Measurements from ENCODE around the gene C17orf67.

Gene C17orf67

DNA sequence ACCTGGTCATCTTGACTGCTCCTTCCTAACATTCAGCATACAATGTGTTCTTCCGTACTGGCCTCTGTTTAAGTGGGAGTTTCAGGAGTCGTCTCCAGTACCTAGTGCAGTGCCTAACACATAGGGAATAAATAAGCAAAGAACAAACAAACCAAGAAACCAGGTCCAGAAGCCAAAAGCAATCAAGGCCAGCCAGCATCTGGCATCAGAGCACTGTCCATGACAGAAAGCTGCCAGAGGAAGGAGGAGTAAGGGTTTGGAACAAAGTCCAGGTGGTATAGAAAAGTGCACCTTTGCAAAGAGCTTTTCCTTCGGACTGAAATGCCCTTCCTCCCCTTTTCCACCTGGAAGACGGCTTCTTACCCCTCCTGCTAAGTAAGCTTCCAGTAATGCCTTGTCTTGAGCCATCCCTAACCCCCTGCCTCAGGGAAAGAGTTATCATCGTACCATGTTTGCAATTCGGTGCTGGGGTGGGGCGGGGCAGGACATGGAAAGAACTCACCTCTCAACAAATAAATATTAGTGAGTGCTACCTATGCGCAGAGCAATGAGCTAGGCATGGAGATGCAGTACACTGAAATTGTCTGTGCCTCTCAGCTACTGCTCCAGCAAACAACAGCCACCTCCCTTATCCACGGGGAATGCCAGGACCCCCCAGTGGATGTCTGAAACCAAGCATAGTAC is 47.6 kb downstream of the C17orf67 start:
- Mint-ChIP-seq H3K27ac (peak overlapping the region; percentile 70), H3K4me3 (no peak overlapping the region), H3K9me3 (peaks cover 2% of the 10 kb centered on the region), H3K4me1 (peaks cover 28% of the 10 kb centered on the region), H3K27me3 (peaks cover 4% of the 10 kb centered on the region), H3K36me3 (no peaks in the 10 kb centered on the region)
- DNase-seq: no peak
- CTCF ChIA-PET: interaction anchor here (1.0 to 1.6 kb wide), 4 partner anchors 34 to 193 kb away, joined by 3 to 4 read pairs (median 3); partner anchors contain the start of gene NOG

DNA sequence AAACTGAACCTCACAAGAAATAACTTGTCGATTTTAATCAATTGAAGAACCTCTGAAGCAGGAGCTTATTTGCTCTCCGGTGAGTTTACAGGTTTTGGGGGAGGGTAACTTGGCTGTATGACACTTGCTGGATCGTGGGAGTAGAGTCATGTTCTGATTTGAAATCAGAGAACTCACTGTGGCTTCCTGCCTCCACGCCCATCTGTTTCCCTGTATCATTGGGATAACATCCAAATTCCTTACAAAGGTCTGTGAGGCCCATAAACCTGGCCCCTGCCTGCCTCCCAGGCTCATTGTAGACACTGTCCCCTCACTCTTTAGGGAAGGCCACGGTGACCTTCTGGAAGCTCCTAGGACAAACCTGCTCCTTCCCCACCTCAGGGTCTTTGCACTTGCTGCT is 48.3 kb downstream of the C17orf67 start:
- no peak overlapping the region for H3K27ac Mint-ChIP-seq
- H3K4me1 Mint-ChIP-seq: peaks cover 34% of the 10 kb centered on the region

DNA sequence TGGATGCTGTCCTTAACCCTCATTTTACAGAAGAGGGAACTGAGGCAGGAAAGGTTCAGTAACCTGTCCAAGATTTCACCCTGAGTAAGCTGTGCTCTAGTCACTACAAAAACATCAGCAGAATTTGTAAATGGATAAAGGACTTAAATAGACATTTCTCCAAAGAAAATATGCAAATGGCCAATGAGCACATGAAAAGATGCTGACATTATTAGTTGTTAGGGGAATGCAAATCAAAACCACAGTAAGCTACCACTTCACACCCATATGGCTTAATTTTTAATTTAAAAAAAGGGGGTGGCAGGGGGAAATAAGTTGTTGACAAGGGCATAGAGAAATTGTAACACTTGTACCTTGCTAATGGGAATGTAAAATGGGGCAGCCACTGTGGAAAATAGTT is 51.4 kb downstream of the C17orf67 start:
- Mint-ChIP-seq H3K27me3 (peaks cover 9% of the 10 kb centered on the region), H3K27ac (no peak overlapping the region), H3K36me3 (no peaks in the 10 kb centered on the region), H3K9me3 (no peaks in the 10 kb centered on the region), H3K4me3 (no peak overlapping the region), H3K4me1 (peaks cover 51% of the 10 kb centered on the region)
- CTCF ChIA-PET: interaction anchor here (0.8 to 4.1 kb wide), 5 partner anchors 12 to 190 kb away, joined by 3 to 80 read pairs (median 5); partner anchors contain the start of gene NOG
- DNase-seq: no peak

More for the DNA sequence above, 48.3 kb downstream of the C17orf67 start:
- DNase-seq: no peak
- CTCF ChIA-PET: interaction anchor here (1.6 kb wide), 2 partner anchors 154 to 187 kb away, joined by 3 to 4 read pairs; no protein-coding TSS in a partner anchor
- Mint-ChIP-seq H3K9me3 (peaks cover 2% of the 10 kb centered on the region), H3K36me3 (no peaks in the 10 kb centered on the region), H3K27me3 (peaks cover 7% of the 10 kb centered on the region), H3K4me3 (no peak overlapping the region)

DNA sequence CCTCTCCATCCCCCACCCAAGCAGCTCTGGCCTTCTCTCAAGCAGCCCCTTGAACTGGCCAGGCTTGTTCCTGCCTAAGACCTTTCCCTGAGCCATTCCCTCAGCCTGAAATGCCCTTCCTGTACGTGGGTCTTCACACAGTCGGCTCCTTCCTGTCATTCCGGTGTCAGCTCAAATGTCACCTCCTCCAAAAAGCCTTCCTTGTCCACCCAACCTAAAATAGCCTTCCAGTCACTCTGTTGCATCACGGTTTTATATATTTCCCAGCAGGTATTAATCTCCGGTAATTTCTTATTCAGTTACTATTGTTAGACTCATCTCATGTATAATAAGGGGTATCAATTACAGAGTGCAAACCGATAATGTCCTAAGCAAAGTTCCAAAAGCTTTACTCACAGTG is 51.8 kb downstream of the C17orf67 start:
- no peak for DNase-seq
- H3K4me3 Mint-ChIP-seq: no peak overlapping the region
- no peaks in the 10 kb centered on the region for H3K9me3 Mint-ChIP-seq
- peaks cover 47% of the 10 kb centered on the region for H3K4me1 Mint-ChIP-seq
- CTCF ChIA-PET: interaction anchor here (0.8 to 4.1 kb wide), 7 partner anchors 8 to 189 kb away, joined by 3 to 80 read pairs (median 5); partner anchors contain the start of gene NOG
- H3K27ac Mint-ChIP-seq: no peak overlapping the region
- no peaks in the 10 kb centered on the region for H3K36me3 Mint-ChIP-seq
- peaks cover 9% of the 10 kb centered on the region for H3K27me3 Mint-ChIP-seq

DNA sequence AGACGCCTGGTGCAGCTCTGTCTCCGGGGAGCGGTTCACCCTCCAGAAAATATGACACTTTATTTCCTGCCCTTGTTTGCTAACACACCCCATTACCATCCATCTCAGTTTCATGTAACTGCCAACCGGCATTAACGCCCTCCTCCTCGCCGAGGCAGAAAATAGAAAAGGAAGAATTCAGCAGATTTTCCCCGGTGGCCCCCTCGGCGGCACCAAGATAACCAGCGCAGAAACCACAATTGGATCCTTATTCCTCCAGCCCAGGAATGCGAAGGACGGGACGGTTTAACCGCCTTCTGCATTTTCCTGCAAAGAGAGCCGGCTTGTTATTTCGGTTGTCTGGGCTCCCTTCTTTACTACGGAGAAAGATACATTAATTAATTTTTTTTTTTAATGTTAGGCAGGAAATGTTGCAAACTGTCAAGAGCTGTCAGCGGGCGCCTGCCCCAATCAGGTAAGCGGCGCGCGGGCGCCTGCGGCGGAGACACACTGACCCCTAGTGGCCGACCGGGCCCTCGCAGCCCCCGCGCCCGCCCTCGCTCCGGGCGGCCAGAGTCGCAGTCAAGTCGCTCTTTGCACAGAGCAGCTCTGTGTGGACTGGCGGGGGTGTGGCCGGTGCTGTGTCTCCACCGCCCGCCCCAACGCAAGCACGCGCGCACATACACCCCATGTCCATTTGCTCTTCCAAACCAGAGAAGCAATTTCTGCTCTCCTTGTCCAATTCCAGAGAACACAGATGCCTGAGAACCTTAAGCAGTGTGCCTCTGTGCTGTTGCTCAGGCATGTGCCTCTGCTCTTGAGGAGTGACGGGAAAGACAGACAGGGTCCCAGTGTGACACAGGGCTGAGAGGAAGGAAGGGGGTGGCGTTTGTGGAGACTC is 53.6 kb downstream of the C17orf67 start:
- Mint-ChIP-seq H3K4me1 (peaks cover 31% of the 10 kb centered on the region), H3K27ac (peak overlapping the region; percentile 98), H3K4me3 (peak overlapping the region; percentile 87), H3K27me3 (peaks cover 9% of the 10 kb centered on the region), H3K9me3 (no peaks in the 10 kb centered on the region), H3K36me3 (no peaks in the 10 kb centered on the region)
- peak; percentile 89 for DNase-seq
- CTCF ChIA-PET: interaction anchor here (0.6 to 4.1 kb wide), 30 partner anchors 9 to 653 kb away, joined by 3 to 80 read pairs (median 6); partner anchors contain the start of gene NOG

DNA sequence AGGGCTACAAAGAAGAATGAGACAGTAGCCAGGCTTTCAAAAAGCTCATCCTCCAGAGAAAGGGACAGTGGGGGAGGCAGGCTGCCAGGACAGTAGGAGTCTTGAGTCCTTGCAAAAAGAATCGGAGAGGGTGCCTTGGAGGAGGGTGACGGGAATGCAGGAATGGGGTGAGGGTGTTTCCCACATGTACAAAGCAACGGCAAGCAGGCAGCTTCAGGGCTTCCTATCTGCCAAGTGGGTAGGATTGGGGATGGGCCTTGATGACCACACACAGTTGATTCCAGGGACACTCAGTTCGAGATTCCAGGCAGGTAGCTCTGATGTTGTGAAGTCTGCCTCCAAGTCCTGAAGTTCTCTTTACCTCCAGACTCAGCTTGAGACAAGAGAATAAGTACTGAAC is 54.4 kb downstream of the C17orf67 start:
- Mint-ChIP-seq H3K27me3 (peaks cover 9% of the 10 kb centered on the region), H3K27ac (peak overlapping the region; percentile 98), H3K9me3 (no peaks in the 10 kb centered on the region), H3K36me3 (no peaks in the 10 kb centered on the region), H3K4me1 (peaks cover 27% of the 10 kb centered on the region), H3K4me3 (peak overlapping the region; percentile 87)
- DNase-seq: no peak
- CTCF ChIA-PET: interaction anchor here (0.8 to 4.1 kb wide), 26 partner anchors 9 to 652 kb away, joined by 3 to 80 read pairs (median 6); partner anchors contain the start of gene NOG

DNA sequence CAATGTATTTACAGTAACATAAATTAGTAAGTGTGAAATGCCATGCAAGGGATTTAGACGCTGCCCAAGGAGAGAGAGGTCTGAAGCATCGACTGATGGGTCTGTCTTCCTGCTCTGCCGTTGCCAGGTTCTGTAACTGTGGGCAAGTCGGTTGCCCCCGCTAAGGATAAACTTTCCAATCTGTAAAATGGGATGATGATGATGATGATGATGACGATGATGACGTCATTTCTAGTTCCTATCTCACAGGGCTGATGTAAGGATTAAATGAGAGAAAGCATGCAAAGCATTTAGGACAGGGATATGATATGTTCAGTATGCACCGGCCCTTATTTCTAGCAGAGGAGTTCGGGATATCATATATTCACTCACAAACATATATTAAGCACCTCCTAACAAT is 54.8 kb downstream of the C17orf67 start:
- Mint-ChIP-seq H3K4me3 (peak overlapping the region; percentile 87), H3K36me3 (no peaks in the 10 kb centered on the region), H3K27ac (peak overlapping the region; percentile 98), H3K9me3 (no peaks in the 10 kb centered on the region), H3K27me3 (peaks cover 9% of the 10 kb centered on the region), H3K4me1 (peaks cover 27% of the 10 kb centered on the region)
- CTCF ChIA-PET: interaction anchor here (1.6 to 4.1 kb wide), 9 partner anchors 8 to 187 kb away, joined by 3 to 80 read pairs (median 10); partner anchors contain the start of gene NOG
- no peak for DNase-seq

DNA sequence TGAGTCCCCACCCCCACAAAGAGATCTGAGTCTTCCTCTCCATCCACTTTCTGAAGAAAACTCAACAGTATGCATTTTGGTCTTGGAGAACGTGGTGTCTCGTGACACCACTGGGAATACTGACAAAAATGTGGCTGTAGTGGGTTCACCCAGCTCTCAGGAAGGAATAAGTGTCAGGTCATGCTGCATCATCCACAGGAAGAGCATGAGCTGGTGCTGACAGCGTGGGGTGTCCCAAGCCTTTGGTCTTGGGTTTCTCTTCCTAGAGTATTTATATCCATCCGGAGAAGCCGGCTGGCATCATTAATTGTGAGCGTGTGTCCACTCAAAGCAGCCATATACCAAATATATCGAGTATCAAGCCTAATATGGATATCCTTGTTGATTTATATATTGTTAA is 55.9 kb downstream of the C17orf67 start:
- H3K9me3 Mint-ChIP-seq: no peaks in the 10 kb centered on the region
- DNase-seq: no peak
- no peaks in the 10 kb centered on the region for H3K36me3 Mint-ChIP-seq
- H3K27me3 Mint-ChIP-seq: peaks cover 9% of the 10 kb centered on the region
- CTCF ChIA-PET: interaction anchor here (0.7 kb wide), 1 partner anchor 13 kb away, joined by 3 read pairs; no protein-coding TSS in a partner anchor
- H3K4me1 Mint-ChIP-seq: peaks cover 27% of the 10 kb centered on the region
- no peak overlapping the region for H3K4me3 Mint-ChIP-seq
- H3K27ac Mint-ChIP-seq: no peak overlapping the region

DNA sequence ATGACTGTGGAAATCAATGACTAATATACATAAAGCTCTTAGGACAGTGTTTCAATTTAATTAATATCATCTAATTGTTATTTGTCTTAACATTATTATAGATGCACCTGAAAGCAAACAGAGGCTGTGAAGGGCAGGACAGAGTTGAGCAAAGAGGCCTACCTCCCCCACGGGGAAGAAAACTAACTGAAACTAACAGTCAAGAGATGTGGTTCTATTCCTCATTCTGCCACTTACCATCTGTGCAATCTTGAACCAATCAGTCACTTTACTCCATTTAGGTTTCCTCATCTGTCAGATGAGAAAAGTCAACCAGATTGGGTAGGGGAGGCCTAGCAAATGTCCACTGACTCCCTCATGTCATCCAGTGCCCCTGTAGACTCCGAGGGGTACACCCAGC is 59.1 kb downstream of the C17orf67 start:
- H3K27ac Mint-ChIP-seq: no peak overlapping the region
- H3K4me1 Mint-ChIP-seq: peaks cover 16% of the 10 kb centered on the region
- no peaks in the 10 kb centered on the region for H3K36me3 Mint-ChIP-seq
- no peaks in the 10 kb centered on the region for H3K9me3 Mint-ChIP-seq
- no peak overlapping the region for H3K4me3 Mint-ChIP-seq
- no peak for DNase-seq
- CTCF ChIA-PET: interaction anchor here (0.9 kb wide), 1 partner anchor 59 kb away, joined by 3 read pairs; no protein-coding TSS in a partner anchor
- H3K27me3 Mint-ChIP-seq: no peaks in the 10 kb centered on the region

DNA sequence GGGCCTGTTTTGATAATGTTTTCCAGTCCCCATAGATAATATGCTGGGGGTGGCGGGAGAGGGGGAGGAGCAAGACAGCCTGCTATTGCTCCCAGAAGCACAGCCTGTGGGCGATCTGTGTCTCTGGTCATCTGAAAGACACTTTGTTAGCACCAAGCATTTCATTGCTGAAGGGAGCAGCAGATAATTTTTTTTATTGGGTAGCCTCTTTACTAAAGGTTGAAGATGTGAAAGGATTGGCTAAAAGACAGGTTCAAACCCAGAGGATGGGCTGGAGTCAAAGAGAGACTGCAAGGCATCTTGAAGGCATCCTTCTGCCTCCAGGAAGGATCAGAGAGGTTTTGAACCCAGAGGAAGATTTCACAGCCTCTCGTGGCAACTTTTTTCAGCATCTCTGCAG is 60.6 kb downstream of the C17orf67 start:
- Mint-ChIP-seq H3K27me3 (no peaks in the 10 kb centered on the region), H3K27ac (no peak overlapping the region), H3K9me3 (no peaks in the 10 kb centered on the region), H3K4me3 (no peak overlapping the region), H3K36me3 (no peaks in the 10 kb centered on the region), H3K4me1 (peaks cover 2% of the 10 kb centered on the region)
- no peak for DNase-seq
- CTCF ChIA-PET: interaction anchor here (1.2 kb wide), 1 partner anchor 57 kb away, joined by 3 read pairs; no protein-coding TSS in a partner anchor

DNA sequence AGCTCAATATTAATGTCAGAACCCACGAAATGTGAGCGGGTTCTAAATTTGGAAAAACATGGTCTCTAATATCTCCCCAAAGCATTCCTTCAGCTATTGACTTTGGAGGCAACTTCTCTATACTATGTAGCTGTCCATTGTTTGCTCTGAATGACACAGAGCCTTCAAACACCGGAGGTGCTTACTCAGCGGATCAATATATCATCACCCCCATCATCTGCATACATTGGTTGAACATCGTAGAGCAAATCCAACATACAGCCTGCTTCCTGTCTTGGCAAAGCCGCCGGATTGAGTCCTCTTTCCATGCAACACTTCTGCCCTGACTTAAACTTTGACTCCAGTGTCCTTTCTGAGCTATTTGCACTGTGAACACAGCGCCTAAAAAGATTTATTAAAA is 61.3 kb downstream of the C17orf67 start:
- Mint-ChIP-seq H3K4me3 (no peak overlapping the region), H3K4me1 (peaks cover under 1% of the 10 kb centered on the region), H3K27ac (no peak overlapping the region), H3K36me3 (no peaks in the 10 kb centered on the region), H3K9me3 (no peaks in the 10 kb centered on the region), H3K27me3 (no peaks in the 10 kb centered on the region)
- CTCF ChIA-PET: interaction anchor here (1.2 kb wide), 1 partner anchor 56 kb away, joined by 3 read pairs; no protein-coding TSS in a partner anchor
- DNase-seq: no peak

DNA sequence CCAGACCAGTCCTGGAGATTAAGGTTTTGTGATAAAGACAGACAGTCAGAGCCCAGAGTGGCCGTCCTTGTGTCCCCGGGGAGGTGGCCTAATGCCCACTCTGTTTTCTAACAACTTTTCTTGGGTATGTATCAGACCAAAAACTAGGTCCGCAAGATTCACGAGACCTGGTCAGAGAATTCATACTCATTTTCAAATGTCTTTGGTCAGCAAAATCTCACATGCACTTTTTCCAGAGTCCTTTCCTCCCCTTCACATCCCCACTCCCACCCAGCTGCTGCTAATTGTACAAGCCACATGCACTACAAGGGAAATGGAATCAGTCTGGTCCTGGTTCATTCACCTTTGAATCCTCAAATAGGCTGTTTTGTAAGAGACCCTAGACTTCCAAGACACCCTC is 61.7 kb downstream of the C17orf67 start:
- Mint-ChIP-seq H3K9me3 (no peaks in the 10 kb centered on the region), H3K4me3 (no peak overlapping the region), H3K27me3 (no peaks in the 10 kb centered on the region), H3K27ac (no peak overlapping the region), H3K4me1 (no peaks in the 10 kb centered on the region), H3K36me3 (no peaks in the 10 kb centered on the region)
- CTCF ChIA-PET: interaction anchor here (1.2 to 1.5 kb wide), 2 partner anchors 52 to 55 kb away, joined by 3 read pairs; no protein-coding TSS in a partner anchor
- no peak for DNase-seq

DNA sequence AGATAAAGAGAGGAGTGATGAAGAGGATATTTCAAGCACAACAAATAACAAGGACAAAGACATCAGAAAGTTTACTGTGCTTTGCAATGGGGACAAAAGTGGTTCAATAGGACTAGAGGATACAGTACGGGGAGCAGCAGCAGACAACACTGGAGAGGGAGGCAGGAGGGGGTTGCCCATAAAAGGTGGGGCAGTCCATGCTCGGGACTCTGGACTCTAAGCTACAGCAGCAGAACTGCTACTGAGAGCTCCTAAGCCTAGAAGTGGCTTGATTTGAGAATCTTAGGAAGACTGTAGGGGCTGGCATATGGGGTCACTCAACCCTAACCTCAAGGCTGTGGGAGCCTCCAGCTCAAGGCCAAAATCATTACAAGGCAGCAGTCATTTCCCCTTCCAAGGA is 62.2 kb downstream of the C17orf67 start:
- no peak overlapping the region for H3K4me3 Mint-ChIP-seq
- no peak for DNase-seq
- no peak overlapping the region for H3K27ac Mint-ChIP-seq
- no peaks in the 10 kb centered on the region for H3K4me1 Mint-ChIP-seq
- no peaks in the 10 kb centered on the region for H3K9me3 Mint-ChIP-seq
- no peaks in the 10 kb centered on the region for H3K36me3 Mint-ChIP-seq
- CTCF ChIA-PET: interaction anchor here (1.5 to 1.6 kb wide), 2 partner anchors 10 to 52 kb away, joined by 3 to 5 read pairs; no protein-coding TSS in a partner anchor
- H3K27me3 Mint-ChIP-seq: no peaks in the 10 kb centered on the region

DNA sequence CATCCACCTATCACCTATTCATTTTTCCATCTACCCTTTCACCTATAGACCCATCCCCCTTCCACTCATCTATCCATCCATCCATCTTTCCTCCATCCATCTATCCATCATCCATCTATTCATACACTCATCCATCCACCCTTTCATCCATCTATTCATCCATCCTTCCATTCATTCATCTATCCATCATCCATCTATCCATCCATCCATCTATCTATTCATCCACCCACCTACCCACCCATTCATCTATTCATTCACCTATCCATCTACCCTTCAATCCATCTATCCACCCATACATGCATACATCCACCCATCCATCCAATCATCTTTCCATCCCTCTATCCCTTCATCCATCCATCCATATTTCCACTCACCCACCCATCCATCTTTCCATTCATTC is 63.3 kb downstream of the C17orf67 start:
- H3K4me1 Mint-ChIP-seq: no peaks in the 10 kb centered on the region
- H3K27me3 Mint-ChIP-seq: peaks cover 4% of the 10 kb centered on the region
- no peak for DNase-seq
- no peaks in the 10 kb centered on the region for H3K9me3 Mint-ChIP-seq
- H3K4me3 Mint-ChIP-seq: no peak overlapping the region
- H3K27ac Mint-ChIP-seq: no peak overlapping the region
- CTCF ChIA-PET: interaction anchor here (1.0 to 1.6 kb wide), 4 partner anchors 10 to 55 kb away, joined by 3 to 6 read pairs (median 5); no protein-coding TSS in a partner anchor
- H3K36me3 Mint-ChIP-seq: no peaks in the 10 kb centered on the region
